HG03039 (cell line): Measurements from ENCODE around the gene FOXN4.

Experiments
- ATAC-seq: cut with Tn5 transposase; IDR thresholded peaks from one replicate; pipeline ENCODE4 v1.9.1; 2021; ENCODE audit warnings: mild to moderate bottlenecking, moderate library complexity; ENCODE audit not compliant: unreplicated experiment

FOXN4 gene

DNA sequence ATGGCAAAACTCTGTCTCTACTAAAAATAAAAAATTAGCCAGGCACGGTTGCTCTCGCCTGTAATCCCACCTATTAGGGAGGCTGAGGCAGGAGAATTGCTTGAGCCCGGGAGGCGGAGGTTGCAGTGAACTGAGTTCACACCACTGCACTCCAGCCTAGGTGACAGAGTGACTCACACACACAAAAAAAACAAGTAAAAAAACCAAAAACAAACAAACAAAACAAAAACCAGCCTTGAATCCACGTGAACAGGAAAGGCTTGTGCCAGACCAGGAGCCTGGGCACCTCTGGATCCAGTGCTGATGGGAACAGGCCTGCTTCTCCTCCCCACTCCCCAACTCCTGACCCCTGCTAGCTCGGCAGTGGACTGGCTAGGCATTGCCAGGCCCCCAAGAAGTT lies 3.5 kb downstream of the FOXN4 start:
- ATAC-seq: no peak

DNA sequence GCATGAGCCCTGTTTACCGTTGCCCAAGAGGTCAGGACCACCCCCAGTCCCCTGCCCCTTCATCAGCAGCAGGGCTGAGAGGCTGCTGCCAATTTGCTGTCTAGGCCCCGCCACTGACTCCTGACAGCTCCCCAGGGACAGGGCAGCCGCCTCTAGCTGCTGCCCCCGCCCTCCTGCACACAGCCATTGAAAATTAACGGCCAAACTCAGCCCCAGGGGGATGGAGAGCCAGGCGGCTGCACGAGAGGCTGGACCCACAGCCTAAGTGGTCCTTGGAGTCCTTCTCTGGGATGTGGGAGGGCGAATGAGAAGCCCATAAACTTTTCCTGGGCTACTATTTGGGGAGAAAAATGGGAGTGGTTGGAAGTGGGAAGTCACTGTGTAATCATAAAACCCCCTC lies 4.6 kb downstream of the FOXN4 start:
- ATAC-seq: no peak

DNA sequence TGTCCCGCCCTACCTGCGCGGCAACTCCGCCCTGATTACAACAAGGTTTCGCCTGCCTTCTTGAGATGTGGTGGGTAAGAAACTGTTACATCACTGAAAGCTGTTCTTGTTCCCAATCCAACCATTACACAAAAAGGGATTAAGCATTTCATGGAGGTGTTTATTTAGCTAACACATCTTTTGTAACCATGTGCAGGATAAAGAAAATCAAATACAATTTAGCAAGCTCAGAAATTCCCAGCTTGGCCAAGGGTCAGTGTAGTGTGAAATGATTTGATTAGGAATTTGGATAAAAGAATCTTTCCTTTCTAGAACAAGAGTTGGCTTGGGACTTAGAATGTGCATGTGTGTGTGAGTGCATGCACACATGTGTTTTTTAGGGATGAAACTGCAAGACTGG lies 6.3 kb downstream of the FOXN4 start:
- ATAC-seq: no peak

DNA sequence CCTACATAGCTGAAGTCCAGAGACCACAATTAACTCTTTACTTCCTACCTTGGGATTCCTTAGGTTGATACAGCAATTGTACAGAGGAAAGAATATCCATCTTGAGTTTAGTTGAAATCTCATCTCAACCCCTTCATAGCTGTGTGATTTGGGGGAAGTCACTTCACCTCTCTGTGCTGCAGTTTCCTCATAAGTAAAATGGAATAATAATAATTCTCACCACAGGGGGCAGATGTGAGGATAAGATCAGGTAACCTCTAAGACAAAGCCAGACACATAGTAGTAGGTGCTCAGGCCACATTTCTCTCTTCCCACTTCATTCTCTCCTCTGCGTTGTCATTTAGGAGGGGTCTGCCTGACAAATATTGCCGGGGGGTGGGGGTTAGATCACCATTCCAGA lies 6.7 kb downstream of the FOXN4 start:
- ATAC-seq: no peak

DNA sequence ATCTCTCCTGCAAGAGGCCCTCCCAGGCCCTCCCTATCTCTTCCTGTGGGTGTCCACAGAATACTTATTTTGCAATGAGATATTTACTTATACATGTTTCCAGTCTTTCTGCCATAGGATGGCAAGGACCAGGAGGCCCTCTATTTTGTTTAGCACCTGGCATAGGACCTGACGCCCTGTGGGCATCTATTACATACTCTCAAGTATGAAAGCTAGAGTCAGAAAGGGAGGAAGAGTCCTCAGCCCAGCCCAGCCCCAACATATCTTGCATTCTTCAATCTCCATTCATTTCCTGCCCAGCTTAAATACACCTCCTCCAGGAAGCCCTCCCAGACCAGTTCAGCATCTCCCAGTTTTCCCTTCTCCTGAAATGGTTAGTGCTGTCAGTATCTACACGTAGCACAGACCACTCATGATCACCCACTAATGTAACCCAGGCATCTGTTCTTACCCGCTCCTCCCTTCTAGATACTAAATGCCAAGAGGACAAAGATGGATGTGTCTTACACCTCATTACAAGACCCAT lies 7.4 kb downstream of the FOXN4 start:
- ATAC-seq: no peak

DNA sequence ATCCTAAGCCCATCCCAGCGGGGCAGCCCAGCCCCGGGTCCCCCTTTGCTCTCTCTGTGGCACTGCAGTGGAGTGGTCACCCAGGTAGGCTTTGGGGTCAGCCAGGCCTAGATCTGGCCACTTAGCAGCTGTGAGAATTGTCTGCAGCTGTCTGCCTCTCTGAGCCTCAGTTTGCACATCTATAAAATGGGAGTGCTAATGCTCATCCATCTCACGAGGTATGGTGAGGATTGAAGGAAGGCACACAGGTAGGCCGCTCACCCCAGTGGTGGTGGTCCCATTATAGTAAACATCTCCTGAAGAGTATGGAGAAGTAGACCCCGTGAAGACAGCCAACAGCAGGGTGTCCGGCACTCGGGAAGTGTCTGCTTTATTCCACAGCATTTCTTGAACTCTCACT lies 9.2 kb downstream of the FOXN4 start:
- no peak for ATAC-seq

DNA sequence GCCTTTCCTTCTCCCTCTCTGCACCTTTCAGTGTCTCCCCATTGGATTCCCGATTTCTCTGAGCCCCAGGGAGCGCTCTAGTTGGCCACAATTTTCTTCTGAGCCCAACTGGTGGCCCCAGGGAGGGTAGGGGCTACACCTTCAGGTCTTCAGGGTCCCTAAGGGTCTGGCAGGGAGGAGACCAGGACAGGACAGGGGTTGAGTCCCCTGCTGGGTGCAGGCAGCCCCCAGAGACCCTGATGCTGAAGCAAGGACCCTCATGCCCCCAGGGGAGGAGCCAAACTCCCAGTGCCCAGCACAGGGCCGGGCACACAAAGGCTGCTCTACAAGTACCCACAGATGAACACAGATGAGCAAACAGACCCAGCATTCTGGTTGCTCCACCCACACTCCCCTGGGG lies 12.7 kb downstream of the FOXN4 start:
- ATAC-seq: no peak

DNA sequence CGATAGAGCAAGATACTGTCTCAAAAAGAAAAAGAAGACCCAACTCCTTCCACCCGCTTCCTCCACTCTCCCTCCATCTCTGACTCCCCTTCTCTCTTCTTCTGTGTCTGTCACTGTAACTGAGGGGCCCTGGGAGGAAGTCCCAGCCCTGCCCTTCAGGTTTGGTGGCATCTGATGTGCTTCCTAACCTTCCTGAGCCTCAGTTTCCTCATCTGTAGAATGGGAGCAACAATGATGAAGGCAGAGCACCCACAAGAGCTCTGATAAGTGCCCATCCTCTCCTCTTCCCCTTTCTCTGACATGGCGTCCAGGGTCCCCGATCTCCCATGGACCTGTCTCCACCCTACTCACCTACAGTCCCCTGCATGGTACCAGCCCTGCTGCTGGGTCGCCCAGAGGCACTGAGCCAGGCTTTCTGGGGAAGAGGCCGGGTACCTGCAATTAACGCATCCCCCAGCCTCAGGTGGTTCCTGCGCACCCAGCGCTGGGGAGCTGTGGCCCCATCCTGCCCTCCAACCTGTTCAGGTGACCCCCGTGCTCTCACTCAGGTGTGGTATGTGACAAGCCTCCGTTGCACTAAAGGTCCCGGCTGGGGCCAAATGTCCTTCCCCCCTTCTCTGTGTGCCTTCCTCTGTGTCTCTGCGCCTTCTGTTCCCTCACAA lies 13.2 kb downstream of the FOXN4 start:
- ATAC-seq: no peak

DNA sequence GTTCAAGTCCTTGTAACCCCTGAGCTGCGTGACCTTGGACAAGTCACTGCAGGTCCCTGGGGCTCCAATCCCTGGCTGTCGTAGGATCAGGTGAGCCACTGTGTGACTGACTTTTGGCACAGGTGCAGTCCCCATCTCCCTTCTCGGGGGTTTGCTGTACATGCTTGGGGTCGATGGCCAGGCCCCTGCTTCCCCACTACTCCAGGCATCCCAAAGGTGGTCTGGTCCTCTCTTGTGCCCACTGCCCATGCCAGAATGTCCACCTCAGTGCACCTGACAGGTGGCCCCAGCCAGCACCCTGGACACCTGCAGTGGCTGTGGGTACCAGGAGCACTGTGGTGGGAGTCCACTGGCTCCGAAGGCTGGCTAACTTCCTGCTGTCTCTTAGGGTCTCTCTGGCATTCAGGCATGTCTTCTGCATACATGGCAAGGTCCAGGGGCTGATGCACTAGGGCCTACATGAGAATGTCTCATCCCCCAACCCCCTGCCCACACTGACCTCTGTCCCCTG lies 14.7 kb downstream of the FOXN4 start:
- ATAC-seq: no peak

DNA sequence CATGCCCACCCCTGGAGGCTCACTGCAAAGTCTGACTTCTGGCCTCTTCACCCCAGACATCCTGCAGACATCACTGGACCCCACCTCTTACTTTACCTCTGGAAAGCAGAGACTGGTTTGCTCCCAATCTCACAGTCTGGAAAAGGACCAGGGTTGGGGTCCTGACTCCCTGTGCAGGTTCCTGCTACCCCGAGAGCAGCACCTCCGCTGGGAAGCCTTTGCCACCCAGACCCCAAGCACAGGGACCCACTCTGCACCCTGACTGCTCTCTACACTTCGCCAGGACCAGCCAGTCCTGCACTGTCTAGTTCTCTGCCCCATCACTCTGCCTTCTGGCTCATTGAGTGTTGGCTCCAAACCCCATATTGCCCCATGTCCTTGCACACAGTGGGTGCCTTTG lies 16.0 kb downstream of the FOXN4 start:
- no peak for ATAC-seq

DNA sequence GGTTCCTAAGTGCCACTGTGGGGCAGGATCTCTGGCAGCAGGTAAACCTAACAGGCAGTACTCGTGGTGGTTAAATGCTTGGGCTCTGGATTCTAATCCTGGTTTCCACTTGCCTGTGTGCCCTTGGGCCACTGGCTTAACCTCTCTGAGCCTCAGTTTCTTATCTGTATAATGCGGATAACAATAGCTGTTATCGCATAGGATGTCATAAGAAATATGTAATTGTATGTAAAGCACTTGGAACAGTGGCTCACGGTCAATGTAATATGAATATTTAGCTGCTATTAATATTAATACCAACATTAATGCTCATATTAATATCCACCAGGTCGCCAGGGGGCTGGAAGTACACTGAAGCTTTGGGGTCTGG lies 16.8 kb downstream of the FOXN4 start:
- ATAC-seq: no peak

DNA sequence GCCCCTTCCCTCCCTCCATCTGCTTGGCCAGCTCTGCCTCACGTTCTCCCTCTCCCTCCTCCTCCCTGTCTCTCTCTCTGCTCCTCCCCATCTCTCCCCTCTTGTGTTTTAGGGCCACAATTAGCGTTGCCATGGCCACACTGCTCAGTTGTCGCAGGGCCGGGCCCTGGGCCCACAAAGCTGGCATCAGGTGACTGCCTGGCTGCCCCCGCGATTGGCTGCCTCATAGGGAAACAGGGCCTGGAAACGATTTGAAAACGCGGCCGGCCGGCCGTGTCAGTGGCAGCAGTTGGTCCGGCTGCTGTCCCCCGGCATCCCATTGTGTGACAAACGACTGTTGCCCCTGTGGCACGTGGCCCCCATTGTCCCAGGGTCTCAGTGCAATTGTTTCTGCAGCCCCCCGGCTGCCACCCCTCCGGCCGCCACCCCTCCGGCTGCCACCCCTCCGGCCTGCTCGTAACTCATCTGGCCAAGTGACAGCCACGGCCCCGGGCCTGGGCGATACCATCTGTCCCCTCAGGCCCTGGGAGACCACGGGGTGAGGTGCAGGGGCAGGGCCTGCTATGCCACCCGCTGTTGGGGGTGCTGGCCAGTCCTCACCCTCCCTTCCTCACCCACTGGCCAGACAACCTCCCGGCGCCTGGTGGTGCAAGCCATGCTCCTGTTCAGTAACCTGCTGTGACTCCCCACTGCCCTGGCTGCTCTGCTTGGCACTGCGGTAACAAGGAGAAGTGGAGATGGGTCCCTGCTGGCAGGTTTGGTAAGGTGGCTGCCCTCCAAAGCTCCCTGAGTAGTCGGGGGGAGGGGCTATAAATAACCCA lies 17.4 kb downstream of the FOXN4 start:
- no peak for ATAC-seq

DNA sequence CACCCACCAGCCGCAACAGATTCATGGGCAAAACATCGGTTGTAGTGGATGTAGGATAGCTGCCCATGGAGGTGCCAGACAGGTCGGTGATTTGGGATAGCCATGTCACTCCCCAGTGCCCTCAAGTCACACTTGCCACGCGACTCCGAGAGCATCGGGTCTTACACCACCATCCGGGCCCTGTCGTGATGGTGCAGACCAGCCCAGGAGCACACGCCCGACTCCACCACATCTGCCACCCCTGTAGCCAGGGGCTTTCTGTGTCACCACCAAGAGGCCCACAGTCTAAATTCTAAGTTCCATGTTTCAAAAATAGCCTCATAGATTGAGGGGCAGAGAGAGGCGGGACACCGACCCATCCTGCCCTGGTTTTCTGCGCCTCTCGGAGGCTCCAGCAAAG lies 18.0 kb downstream of the FOXN4 start:
- ATAC-seq: no peak

DNA sequence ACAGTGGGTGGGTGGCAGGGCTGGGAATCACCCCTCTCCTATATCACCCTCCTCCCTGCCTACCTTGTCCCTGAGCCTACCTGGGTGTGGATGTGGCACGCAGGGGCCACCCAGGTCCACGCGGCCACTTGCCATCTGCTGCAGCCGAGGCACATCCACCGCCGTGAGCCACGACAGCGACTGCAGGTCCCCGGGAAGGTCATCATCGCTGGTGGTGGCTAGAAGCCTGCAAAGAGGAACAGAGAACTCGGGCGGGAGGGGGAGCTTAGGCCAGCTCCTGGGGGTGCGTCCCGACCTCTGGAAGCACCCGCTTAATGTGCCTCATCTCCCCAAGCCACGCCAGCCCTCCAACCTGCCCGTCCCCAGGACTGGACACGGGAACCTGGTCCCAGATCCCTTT lies 19.0 kb downstream of the FOXN4 start:
- no peak for ATAC-seq

DNA sequence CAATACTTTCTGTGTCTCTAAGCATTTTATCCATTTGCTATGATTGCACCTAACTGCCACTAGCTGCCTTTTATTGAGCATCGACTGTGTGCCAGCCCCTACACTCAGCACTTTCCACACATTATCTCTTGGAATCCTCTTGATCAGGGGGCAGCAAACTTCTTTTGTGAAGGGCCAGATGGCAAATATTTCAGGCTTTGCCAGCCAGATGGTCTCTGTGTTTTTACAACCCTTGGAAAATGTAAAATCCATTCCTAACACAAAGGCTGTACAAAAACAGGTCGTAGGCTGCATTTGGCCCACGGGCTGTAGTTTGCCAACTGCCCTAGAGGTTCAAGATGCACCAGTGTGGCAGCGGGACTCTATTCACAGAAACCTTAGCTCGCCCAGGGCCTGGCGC lies 19.5 kb downstream of the FOXN4 start:
- ATAC-seq: no peak

DNA sequence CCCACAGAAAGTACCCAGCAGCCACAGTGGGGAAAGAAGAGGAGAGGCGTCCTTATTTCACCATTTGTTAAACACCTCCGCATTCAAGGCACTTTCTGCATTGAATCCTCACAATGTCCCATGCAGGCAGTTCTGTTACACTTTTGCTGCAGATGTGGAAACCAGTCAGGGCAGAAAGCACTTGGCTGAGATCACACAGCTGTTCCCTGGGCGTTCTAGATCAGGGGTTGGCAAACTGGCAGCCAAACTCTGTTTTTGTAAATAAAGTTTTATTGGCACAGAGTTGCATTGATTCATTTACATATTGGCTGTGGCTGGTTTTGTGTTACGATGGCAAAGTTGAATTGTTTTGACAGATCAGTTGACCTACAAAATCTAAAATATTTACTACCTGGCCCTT lies 20.1 kb downstream of the FOXN4 start:
- no peak for ATAC-seq

DNA sequence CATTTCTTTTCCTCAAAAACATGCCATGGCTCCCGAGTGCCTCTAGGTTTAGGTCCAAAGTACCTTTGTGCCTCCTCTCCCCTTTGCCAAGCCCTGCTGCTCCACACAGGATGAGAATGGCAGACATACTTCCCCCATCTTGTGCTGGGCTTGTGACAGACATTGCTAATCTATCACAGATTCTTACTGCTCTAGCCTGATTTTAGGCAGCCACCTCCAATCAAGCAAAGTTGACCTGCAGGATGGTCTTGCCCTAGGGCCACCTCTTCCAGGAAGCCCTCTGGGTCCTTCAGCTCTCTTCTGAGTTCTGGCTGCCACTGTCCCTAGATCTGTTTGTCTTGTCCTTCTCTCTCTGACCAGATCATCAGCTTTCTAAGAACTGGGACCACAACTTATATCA lies 20.5 kb downstream of the FOXN4 start:
- ATAC-seq: no peak

DNA sequence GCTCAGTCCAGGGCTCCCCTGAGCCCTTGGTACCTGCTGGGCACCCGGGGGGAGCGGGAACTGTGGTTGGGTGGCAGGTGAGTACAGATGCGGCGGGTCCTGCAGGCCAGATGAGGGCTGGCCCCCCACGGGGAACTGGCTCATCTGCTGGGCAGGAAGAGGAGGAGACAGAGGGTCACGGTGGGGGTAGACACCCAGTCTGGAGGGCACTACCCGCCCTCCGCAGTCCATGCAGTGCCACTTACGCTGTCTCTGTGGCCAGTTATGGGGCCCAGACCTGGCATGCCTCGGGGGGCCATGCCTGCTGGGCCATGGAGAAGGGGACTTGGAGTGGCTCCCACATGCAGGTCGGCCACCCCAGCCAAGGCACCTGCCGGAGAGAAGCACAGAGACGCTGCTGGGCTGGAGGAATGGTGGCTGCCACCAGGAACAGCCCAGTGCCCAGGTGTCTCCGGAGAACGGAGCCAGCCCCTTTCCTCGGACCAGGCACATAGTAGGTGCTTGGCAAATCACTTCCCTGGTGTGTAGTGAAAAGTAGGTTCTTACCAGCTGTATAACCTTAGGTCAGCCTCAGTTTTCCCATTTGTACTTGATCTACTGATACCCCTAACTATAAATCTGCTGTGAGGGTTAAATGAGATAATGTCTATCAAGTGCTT lies 21.1 kb downstream of the FOXN4 start:
- no peak for ATAC-seq

DNA sequence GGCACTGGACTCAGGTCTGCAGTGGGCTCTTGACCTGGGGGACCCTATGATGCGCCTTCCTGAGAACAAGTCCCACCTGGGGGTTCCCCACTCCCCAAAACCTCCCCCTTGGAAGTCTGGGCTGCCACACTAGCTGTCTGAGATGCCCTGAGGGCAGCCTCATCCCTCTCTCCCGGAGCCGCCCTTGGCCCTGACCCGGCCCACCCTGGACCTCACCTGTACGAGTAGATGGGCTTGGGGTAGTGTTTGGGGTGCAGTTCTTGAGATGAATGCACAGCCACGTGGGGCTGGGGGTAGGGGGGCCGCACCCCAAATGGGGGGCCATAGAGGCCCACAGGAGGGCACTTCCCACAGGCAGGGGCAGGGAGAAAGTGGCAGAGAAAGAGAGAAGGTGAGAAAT lies 21.9 kb downstream of the FOXN4 start:
- no peak for ATAC-seq

DNA sequence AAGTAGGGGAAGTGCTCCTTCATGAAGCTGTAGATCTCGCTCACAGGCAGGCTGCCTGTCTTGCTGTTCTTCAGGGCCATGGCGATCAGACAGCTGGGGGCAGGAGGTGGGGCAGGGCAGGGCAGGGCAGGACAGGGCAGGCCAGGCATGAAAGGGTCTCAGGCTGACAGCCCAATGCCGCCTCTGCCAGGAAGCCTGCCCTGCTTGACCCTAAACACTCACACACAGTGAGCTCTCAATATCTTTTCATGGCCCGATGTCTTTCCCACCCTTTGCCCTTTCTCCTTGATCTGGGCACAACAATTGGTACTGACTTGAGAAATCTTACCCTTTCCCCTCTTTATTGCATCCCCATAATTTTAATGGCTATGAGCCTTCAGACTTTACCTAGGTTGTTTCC lies 22.4 kb downstream of the FOXN4 start:
- ATAC-seq: no peak

DNA sequence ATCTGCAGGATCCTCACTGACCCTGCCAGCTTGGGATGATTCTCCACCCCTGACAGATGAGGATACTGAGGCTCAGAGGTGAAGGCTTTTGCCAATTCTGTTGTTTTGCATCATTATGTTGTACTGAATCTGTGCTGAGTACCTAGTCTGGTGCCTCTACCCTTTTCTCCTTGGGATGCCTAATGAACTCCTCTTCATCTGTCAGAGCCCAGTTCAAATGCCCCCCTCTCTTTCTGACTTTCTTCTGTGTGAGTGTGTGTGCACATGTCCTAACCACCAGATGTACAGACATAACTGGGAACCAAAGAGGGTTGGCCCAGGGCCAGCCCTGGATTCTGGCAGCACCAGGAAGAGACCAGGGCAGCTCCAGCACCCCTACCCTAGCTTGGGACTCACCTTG lies 22.8 kb downstream of the FOXN4 start:
- no peak for ATAC-seq

DNA sequence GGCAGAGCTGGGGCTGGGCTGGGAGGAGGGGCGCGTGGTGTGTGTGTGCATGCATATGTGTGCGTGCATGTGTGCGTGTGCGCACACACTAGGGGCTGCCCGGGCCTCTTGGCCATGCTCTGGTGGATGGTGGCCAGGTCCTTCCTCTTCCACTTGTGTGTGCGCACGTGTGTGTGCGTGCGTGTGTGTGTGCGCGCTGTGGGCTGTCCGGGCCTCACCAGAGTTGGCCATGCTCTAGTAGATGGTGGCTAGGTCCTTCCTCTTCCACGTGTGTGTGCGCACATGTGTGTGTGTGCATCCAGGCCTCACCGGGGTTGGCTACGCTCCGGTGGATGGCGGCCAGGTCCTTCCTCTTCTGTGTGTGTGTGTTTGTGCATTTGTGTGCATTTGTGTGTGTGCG lies 24.7 kb downstream of the FOXN4 start:
- no peak for ATAC-seq
